ENCODE results near the gene UBN2. TPM values are rescaled to one million over a fixed set of nuclear protein-coding genes. Genes with fewer than 3 reads are reported as not detected.
A peak's percentile ranks its signal among the peaks of the same experiment; 100 is the strongest.
"Not testable (repeated sequence)": the region's sequence is repeated elsewhere in the genome, so short reads cannot be mapped to it uniquely, and the experiment has no call there.

Gene UBN2
- total RNA-seq, 1 donor from 2014 or later: 5.0 TPM

DNA sequence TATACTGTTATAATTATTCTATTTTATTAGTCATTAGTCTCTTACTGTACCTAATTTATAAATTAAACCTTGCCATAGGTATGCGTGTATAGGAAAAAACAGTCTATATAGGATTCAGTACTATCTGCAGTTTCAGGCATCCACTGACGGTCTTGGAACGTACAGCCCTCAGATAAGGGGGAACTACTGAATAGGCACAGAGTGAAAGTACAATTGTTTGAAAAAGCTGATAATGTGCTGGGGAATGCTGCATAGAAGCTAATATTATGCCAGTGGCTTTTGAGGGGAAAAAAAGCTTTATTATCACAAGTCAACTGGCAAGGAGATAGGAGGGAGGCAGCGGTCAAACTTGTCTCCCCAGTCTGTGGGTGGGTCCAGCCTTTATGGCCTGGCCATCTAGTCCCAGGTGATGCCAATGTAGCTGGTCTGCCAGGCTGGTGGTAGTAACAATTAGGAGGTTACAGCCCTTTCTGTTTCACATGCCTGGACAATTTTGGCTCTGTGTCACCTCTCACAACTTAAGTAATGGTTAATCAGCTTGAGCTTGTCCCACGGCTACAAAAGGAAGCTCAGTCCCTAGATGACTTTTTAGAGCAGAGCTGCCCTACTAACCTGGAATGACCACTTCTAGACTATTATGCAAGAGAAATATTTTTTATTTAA is 101.8 kb downstream of the UBN2 start:
- Histone ChIP-seq H3K27me3 (ENCODE audit: control insufficient read depth, insufficient read depth, low read length) (no peaks in the 10 kb centered on the region), H3K4me3 (ENCODE audit: low read depth, low read length) (no peak overlapping the region), H3K36me3 (ENCODE audit: control insufficient read depth, insufficient read depth, low read length) (no peaks in the 10 kb centered on the region)
- FAIRE-seq (no peak), DNase-seq (ENCODE audit: low read depth) (no peak)
- TF ChIP-seq, protein P1, sequence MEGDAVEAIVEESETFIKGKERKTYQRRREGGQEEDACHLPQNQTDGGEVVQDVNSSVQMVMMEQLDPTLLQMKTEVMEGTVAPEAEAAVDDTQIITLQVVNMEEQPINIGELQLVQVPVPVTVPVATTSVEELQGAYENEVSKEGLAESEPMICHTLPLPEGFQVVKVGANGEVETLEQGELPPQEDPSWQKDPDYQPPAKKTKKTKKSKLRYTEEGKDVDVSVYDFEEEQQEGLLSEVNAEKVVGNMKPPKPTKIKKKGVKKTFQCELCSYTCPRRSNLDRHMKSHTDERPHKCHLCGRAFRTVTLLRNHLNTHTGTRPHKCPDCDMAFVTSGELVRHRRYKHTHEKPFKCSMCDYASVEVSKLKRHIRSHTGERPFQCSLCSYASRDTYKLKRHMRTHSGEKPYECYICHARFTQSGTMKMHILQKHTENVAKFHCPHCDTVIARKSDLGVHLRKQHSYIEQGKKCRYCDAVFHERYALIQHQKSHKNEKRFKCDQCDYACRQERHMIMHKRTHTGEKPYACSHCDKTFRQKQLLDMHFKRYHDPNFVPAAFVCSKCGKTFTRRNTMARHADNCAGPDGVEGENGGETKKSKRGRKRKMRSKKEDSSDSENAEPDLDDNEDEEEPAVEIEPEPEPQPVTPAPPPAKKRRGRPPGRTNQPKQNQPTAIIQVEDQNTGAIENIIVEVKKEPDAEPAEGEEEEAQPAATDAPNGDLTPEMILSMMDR (IDR thresholded peaks at IDR 0.05; ENCODE audit: insufficient read depth, low read length, severe bottlenecking): no peak

DNA sequence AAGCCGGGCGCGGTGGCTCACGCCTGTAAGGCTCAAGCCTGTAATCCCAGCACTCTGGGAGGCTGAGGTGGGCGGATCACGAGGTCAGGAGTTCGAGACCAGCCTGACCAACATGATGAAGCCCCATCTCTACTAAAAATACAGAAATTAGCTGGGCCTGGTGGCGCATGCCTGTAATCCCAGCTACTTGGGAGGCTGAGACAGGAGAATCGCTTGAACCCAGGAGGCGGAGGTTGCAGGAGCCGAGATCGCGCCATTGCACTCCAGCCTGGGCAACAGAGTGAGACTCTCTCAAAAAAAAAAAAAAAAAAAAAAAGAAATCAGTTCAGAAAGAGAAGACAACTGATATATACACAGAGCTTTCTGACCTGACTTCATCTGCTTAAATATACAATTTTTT is 102.4 kb downstream of the UBN2 start:
- H3K4me3 ChIP-seq (ENCODE audit: low read depth, low read length); DNase-seq (ENCODE audit: low read depth); H3K36me3 ChIP-seq (ENCODE audit: control insufficient read depth, insufficient read depth, low read length); FAIRE-seq; H3K27me3 ChIP-seq (ENCODE audit: control insufficient read depth, insufficient read depth, low read length): not testable (repeated sequence)

DNA sequence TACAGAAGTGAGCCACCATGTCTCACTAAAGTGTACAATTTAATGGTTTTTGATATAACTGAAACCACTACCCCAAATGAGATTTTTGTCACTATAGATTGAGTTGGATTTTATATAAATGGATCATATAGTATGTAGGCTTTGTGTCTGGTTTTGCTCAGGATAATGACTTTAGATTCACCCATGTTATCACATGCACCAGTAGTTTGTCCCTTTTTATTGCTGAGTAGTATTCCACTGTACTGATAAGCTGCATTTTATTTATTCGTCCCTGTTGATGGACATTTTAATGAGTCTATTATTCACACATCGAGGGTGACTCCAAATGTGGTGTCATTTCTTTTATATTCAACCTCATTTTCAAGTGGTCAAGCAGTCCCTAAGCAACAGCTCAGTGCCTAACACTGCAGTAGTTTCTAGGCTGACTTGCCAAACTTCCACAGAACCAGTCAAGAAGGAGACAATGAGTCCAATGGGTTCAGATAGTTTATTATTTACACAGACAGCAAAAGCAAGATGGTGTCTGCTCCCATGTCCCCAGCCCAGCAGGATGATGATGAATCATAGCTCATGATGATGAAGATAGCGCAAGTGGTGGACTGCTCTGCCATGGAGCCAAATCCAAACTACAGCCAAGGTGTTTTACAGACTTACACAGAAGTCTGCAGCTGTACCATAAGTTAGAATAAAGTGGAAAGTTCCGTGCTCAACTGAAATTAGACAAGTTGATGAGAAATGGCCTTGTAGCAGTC is 103.5 kb downstream of the UBN2 start:
- TF ChIP-seq, protein P1 (IDR thresholded peaks at IDR 0.05; ENCODE audit: insufficient read depth, low read length, severe bottlenecking): no peak
- no peaks in the 10 kb centered on the region for H3K36me3 ChIP-seq (ENCODE audit: control insufficient read depth, insufficient read depth, low read length)
- H3K27me3 ChIP-seq (ENCODE audit: control insufficient read depth, insufficient read depth, low read length): no peaks in the 10 kb centered on the region
- no peak overlapping the region for H3K4me3 ChIP-seq (ENCODE audit: low read depth, low read length)
- FAIRE-seq (no peak), DNase-seq (ENCODE audit: low read depth) (no peak)

DNA sequence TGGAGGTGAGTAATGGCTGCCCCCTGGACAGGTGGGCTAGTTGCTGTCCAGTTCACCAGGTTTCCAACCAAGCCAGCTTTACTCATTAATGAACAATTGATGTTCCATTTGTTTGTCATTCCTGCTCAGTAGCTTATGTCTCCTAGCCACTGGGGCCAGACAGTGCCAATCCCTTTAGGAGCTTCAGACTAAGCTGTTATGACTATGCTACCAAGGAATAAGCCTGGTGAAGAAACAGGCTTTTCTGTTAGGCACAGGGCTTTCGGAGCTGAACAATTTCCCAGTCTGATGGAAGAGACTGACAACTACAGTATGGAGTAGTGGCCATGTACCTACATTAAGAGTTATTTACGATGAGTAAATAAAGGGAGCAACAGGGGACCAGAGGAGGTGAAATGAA is 108.0 kb downstream of the UBN2 start:
- Histone ChIP-seq H3K4me3 (ENCODE audit: low read depth, low read length) (no peak overlapping the region), H3K36me3 (ENCODE audit: control insufficient read depth, insufficient read depth, low read length) (no peaks in the 10 kb centered on the region), H3K27me3 (ENCODE audit: control insufficient read depth, insufficient read depth, low read length) (no peaks in the 10 kb centered on the region)
- TF ChIP-seq, protein P1 (IDR thresholded peaks at IDR 0.05; ENCODE audit: insufficient read depth, low read length, severe bottlenecking): no peak
- DNase-seq (ENCODE audit: low read depth): no peak
- FAIRE-seq: no peak

DNA sequence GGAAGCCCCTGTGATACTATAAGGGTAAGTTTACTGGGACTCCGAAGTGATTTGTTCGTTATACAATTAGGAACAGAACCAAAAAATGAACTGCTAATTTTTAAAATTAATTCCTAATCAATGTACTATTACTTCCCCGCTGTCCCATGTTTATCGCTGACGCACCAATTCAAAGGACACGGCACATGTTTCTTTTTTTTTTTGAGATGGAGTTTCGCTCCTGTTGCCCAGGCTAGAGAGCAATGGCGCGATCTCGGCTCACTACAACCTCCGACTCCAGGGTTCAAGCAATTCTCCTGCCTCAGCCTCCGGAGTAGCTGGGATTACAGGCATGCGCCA is 108.6 kb downstream of the UBN2 start:
- FAIRE-seq: no peak
- H3K36me3 ChIP-seq (ENCODE audit: control insufficient read depth, insufficient read depth, low read length): no peaks in the 10 kb centered on the region
- TF ChIP-seq, protein P1 (IDR thresholded peaks at IDR 0.05; ENCODE audit: insufficient read depth, low read length, severe bottlenecking): no peak
- no peak for DNase-seq (ENCODE audit: low read depth)
- H3K27me3 ChIP-seq (ENCODE audit: control insufficient read depth, insufficient read depth, low read length): no peaks in the 10 kb centered on the region
- H3K4me3 ChIP-seq (ENCODE audit: low read depth, low read length): peak overlapping the region; percentile 97

DNA sequence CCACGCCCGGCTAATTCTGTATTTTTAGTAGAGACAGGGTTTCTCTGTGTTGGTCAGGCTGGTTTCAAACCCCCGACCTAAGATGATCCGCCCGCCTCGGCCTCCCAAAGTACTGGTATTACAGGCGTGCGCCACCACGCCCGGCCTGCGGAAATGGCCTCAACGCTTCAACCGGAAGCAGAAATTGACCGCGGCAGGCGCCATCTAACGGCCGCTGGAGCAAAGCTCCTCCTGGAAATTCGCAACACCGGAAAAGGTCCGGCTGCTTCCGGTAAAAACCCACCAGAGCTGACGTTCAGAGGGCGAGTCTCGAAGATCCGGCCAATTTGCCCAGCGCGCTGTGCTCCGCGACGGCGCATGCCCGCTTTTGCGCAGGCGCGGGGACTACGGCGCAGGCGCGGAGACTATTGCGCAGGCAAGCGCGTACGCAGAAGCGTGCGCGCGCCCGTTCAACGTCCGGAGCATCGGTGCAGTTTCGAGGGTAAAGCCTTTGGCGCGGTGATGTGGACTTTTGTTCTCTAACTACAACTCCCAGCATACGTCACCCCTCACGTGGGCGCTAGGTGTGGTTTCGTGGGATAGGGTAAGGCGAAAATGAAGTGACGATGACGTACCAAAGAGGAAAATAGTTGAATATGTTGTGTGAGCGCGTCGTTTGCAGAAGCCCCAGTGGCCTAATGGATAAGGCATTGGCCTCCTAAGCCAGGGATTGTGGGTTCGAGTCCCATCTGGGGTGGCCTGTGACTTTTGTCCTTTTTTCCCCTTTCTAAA is 109.2 kb downstream of the UBN2 start:
- Histone ChIP-seq H3K27me3 (ENCODE audit: control insufficient read depth, insufficient read depth, low read length) (no peaks in the 10 kb centered on the region), H3K36me3 (ENCODE audit: control insufficient read depth, insufficient read depth, low read length) (no peaks in the 10 kb centered on the region), H3K4me3 (ENCODE audit: low read depth, low read length) (peak overlapping the region; percentile 97)
- TF ChIP-seq, protein P1 (IDR thresholded peaks at IDR 0.05; ENCODE audit: insufficient read depth, low read length, severe bottlenecking): peak; percentile 74
- FAIRE-seq (peak; percentile 62), DNase-seq (ENCODE audit: low read depth) (peak; percentile 98)

Data from bronchial epithelial cell (primary cell).